Astrocyte of the hippocampus (primary cell): ENCODE results near the gene RASSF4.

Experiments used
- DNase-seq: peaks from one replicate; pipeline ENCODE4 v3.0.0; 2011; ENCODE audit warnings: low read depth, low spot score

The RASSF4 gene

GRCh38 chr10:44928462-44928861, 31.1 kb upstream of the RASSF4 start:
- DNase-seq, result no peak

- no peak for DNase-seq
These were observed 30.0 kb upstream of the RASSF4 start for GRCh38 chr10:44929356-44930255.

- DNase-seq, result no peak
These were observed 28.5 kb upstream of the RASSF4 start for GRCh38 chr10:44930904-44931620.

GRCh38 chr10:44931621-44932516, 27.7 kb upstream of the RASSF4 start:
- DNase-seq, result no peak

- peak; percentile 93 for DNase-seq
These were observed 26.8 kb upstream of the RASSF4 start for GRCh38 chr10:44932517-44933450.

GRCh38 chr10:44933451-44934321, 25.9 kb upstream of the RASSF4 start:
- no peak for DNase-seq

GRCh38 chr10:44934416-44935200, 25.0 kb upstream of the RASSF4 start:
- DNase-seq, result no peak

GRCh38 chr10:44935201-44935965, 24.2 kb upstream of the RASSF4 start:
- peak; percentile 98 for DNase-seq

- no peak for DNase-seq
These were observed 23.7 kb upstream of the RASSF4 start for GRCh38 chr10:44935966-44936295.

- DNase-seq, result no peak
These were observed 23.2 kb upstream of the RASSF4 start for GRCh38 chr10:44936314-44936975.

- no peak for DNase-seq
These were observed 22.2 kb upstream of the RASSF4 start for GRCh38 chr10:44937196-44938005.

GRCh38 chr10:44938956-44939355, 20.6 kb upstream of the RASSF4 start:
- DNase-seq, result no peak

GRCh38 chr10:44939691-44940401, 19.8 kb upstream of the RASSF4 start:
- DNase-seq, result no peak

GRCh38 chr10:44944354-44944753, 15.2 kb upstream of the RASSF4 start:
- no peak for DNase-seq

- no peak for DNase-seq
These were observed 13.4 kb upstream of the RASSF4 start for GRCh38 chr10:44946205-44946604.
